ENCODE measurements around the gene CFAP97D1.

Gene CFAP97D1

GRCh38 chr17:43800736-43801135 lies 20.5 kb downstream of the CFAP97D1 start:
- DNase-seq: no peak

GRCh38 chr17:43801844-43802243 lies 21.6 kb downstream of the CFAP97D1 start:
- no peak for DNase-seq

DNA sequence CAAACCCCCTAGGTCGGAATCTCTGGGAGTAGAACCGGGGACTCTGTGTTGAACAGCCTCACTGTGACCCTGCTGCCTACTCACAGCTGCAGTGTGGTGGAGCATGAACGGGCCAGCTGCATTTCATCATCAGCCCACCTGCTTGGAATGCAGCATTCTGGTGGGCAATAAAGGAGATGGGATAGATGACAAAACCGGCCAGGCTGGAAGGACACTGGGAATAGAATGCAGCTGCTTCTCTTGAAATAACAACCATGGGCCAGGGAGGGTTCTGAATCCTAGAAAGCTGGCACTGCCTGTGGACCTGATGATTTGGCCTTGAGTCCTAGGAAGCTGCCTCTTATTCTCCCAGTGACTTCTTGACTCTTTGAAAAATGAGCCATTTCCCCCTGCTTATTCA lies 23.5 kb downstream of the CFAP97D1 start:
- DNase-seq: no peak

DNA sequence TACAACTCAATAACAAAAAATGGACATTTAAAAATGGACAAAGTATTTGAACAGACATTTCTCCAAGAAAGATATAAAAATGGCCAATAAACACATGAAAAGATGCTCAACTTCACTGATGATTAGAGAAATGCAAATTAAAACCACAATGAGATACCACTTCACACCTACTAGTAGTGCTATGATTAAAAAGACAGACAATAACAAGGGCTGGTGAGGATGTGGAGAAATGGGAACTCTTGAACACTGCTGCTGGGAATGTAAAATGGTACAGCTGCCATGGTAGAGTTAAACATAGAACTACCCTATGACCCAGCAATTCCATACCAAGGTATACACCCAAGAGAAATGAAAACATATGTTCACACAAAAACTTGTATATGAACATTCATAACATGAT lies 24.9 kb downstream of the CFAP97D1 start:
- no peak for DNase-seq

DNA sequence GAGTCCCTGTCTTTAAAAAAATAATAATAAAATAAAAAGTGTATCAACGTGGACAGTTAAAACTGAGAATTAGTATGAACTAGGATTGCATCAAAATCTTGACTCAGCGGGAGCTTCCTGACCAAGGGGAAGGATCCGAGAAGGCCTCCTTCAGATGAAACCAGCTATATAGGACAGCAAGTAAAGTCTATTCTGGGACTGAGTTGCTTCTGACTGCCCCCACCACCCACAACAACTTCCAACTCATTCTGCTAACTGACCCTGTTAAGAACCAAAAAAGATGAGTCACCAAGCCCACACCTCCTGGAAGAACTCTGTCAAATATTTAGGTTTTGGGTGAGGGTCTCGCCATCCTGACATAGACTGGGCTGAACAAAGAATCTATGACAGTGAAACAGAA lies 27.8 kb downstream of the CFAP97D1 start:
- DNase-seq: no peak

- no peak for DNase-seq
Observed at GRCh38 chr17:43809121-43809520, 28.9 kb downstream of the CFAP97D1 start.

- DNase-seq: no peak
Observed at GRCh38 chr17:43810226-43810715, 30.0 kb downstream of the CFAP97D1 start.

DNA sequence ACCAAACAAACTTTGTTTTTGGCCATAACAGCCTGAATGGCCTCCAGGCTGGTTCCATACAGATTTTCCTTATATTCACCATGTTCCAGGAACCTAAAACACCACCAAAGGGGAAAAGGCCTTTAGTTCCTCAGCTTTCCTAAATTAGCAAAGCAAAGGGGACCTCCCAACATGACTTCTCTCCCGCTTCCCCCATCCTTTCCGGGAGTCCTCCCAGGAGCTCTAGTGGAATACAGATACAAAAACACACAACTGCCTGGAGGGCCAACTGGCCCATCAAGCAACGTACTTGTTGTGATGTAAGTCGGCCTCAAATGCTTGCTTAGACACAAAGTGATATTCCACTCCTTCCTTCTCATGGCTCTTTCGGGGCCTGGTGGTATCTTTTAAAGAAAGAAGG lies 30.6 kb downstream of the CFAP97D1 start:
- no peak for DNase-seq

DNA sequence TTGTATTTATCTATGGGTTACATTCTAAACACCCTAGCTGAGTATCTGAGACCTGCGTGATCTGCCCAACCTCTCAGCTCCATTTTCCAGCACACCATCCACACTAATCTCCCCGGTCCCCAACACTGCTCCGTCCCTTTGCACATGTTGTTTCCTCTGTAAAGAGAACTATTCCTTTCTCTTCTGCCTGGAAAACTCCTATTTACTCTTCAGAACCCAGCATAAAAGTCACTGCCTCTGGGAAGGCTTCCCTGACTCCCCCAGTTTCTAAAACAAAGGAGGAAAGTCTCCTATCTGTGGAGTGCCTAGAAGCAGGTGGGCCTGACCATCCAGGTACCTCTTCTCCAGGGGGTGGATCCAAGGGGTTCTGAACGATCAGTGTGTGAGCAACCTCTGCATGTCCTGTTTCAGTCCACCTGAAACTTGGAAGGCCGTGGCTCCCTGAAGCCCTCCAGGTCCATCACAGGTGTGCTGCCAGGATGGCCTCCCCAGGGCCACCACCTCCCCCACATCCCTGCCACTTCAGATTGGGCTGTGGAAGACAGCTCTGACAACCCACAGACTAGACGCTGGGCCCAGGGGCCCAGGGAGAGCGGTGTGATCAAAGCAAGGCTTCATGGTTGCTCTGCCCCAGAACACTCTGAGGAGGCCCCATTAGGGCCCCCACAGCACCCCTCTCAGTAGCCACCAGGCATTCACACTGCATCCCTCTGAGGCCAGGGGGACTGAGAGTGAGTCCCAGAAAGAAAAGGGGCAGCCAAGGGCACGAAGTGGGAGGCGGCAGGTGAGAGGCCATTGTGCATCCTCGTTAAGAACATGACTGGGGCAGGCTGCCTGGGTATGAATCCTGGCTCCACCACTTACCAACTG lies 32.4 kb downstream of the CFAP97D1 start:
- DNase-seq: no peak

GRCh38 chr17:43813386-43813785 lies 33.2 kb downstream of the CFAP97D1 start:
- no peak for DNase-seq

DNA sequence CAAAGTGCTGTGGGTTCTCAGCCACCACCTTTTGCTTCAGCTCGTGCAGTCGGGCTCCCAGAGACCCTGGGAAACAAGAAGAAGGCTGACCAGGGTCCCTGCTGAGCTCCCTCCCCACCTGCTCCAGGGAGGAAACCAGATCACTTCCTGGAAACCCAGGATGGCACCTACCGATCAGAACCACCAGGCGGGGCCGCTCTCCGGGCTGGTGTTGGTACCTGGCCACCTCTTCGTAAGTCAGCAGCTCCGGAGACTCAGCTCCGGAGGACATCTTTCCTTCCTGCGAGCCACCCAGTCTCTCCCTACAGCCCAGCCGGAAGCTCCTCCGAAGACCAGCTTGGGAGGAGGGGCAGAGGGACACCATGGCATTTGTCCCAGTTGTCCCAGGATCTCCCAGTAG lies 33.8 kb downstream of the CFAP97D1 start:
- no peak for DNase-seq

DNA sequence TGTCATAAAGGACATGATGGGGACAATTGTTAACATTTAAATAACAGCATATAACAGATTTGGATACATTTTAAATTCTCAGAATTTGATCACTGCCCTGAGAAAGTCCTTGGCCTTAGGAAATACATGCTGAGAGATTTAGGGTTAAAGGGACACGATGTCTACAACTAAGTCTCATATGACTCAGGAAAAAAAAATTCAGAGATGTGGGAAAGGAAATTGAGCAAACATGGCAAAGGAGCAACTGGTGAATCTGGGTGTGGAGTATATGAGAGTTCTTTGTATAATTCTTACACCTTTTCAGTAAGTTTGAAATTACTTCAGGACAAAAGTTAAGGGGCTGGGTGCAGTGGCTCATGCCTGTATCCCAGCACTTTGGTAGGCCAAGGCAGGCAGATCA lies 34.5 kb downstream of the CFAP97D1 start:
- no peak for DNase-seq

DNA sequence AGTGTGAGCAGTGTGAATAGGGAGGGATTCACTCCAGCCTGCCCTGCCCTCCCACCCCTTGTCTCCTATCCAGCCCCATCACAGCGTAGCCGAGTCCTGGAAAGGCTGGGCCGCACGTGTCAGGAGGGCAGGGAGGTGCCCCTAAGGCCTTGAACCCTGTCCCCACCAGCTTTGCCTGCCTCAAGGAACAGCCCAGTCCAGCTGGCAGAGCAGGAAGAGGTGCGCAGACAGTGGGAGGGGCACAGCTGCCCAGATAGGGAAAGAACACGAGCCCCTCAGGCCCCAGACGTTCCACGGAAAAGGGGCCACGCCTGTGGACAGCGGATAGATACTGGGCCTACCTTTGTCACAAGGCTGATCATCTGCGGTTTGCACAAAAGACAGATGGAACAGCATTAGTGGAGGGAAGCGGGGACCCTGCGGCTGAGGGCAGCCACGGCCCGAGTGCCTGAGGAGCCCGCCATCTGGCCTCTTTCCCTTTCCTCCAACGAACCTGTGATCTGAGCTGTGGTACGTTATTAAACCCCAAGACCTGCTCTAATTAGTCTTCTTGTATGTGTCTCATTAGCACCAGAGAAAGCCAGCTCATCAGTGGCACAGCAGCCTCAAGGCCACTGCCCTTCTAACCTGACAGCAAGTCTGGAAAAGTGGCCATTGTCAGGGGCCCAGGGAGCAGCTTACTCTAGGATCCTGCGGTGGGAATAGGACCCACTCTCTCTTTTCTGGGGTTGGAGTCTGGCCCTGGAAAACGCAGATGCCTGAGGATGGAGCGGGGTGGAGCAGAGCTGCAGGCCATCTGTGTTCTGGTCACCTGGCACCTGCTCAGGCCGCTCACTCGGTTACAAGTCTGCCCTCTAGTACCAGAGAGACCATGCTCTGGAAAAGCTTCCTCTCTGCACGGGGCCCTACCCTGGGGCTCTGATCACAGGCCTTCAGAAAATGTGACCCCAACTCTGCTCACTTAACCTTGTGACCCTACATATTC lies 36.4 kb downstream of the CFAP97D1 start:
- no peak for DNase-seq

GRCh38 chr17:43817826-43818225 lies 37.6 kb downstream of the CFAP97D1 start:
- no peak for DNase-seq

DNA sequence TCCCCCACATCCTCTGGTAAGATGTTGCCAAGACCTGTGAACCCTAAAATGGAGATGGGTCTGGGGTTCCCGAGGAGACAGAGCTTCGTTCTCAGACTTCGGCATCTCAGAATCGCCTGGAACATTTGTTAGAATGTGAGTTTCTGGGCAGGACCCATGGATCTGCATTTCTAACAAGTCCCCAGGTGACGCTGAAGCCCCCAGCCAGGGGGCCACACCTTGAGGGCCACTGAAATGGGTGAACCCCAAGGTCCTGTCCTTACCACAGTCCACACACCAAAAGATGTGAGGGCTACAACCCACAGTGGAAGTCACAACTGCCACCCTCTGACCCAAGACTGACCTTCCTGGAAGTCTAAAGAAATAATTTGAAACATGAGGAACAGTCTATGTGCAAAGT lies 38.7 kb downstream of the CFAP97D1 start:
- DNase-seq: no peak

DNA sequence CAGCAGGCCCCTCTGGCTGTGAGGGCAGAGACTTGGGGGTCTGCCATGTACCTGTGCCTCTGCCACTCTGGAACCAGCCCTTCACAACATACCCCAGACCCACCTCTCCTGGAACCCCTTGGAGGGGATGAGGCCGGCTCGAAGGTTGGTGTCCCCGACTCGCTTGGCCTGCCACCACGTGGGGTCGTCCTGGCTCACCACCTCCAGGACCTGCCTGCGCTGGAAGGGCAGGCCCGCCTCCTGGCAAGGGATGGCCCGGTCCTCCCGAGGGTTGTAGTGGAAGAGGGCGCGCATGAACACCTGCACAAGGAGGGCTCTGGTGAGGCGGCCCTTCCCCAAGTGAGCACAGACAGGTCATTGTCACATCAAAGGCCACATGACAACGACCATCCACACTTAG lies 40.5 kb downstream of the CFAP97D1 start:
- DNase-seq: no peak

GRCh38 chr17:43822570-43823190 lies 42.4 kb downstream of the CFAP97D1 start:
- no peak for DNase-seq

DNA sequence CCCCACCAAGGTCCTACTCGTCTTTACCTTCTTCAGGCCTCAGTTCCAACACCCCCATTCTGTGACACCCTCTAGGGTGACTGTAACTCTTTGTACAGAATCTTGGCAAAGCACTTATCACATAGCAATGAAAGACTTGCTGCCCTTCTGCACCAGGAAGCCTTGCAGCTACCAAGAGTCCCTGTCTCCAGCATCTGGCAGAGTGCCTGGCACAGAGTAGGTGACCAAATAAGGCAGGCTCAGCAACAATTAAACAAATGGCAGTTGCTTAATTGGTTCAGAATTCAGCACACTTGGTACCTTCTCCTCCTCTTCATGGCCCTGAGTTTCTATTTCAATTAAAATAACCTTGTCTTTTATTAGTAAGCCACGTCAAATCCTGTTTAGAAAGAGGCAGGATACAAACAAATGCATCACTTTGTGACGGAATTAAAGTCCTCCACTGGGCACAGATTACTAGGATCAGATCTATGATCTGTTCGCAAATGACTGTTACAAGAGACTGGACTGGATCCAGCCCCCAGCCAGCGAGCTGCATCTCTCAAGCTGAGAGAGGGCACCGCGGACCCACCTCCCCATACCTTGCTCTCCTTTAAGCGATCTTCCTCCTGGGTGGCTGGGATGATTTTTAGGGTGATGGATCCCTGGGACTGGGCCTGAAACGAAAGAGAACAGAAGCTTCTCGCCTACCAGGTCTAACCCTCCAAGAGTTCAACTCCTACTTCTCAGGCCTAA lies 43.3 kb downstream of the CFAP97D1 start:
- no peak for DNase-seq

DNA sequence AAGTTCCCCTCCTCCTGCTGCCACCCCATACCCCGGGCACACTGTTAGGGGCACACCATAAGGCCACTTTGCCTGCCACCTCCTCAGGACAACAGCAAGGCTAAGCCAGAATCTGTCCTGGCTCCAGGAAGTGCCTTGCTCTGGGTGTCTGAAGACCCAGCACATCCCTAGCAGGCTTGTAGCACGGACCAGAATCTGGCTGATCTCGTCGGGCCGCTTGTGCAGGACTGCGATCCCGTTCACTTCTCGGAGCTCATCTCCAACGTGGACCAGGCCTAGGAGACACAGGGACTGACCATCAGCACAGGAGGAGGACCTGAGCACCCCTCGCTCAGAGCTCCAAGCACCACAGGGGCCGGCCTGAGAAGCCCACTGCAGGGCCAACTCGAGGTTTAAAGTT lies 45.3 kb downstream of the CFAP97D1 start:
- DNase-seq: no peak

GRCh38 chr17:43826206-43826605 lies 46.0 kb downstream of the CFAP97D1 start:
- DNase-seq: no peak

DNA sequence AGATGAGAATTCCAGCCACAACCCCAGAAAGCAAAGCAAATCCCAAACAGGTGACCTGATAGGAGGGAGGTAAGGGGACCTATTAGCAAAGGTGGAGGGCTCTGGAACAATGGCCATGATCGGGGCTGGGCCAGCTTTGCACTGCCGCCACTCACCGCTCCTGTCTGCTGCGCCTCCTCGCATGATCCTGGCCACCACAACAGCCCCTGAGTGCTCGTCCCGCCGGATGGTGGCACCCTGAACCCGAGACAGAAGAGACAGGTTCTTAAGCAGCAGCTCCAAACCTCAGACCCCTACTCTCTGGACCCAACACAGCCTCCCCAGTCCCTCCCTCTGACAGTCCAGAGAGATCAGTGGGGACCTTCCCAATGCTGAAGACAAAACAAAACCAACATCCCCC lies 47.4 kb downstream of the CFAP97D1 start:
- no peak for DNase-seq

DNA sequence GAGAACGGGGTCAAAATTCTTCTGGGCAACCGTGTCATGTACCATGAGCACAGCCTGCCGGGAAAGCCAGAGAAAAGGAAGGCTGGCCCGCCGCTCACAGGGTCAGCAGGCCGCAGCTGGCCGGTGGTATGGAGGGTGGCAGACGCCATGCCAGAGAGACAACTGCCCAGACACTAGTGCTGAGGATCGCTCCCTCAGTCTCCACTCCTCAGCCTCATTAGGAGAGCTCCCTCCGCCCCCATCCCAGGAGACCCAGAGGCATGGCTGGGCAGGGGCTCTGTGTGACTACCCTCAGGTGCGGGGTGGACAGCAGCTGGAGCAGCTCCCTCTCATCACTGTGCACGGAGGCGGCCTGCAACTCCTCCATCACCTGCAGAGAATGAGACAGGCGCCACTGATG lies 49.5 kb downstream of the CFAP97D1 start:
- DNase-seq: no peak

All from CD4-positive, alpha-beta T cell treated with Interleukin-21 for 1 hour (primary cell).